Medulla oblongata (tissue), 1 donor: ENCODE results near the gene LYPD1.

Experiments
- DNase-seq: peaks from one replicate; pipeline ENCODE4 v3.0.0-alpha.2; 2015; ENCODE audit errors: extremely low spot score

LYPD1 gene

GRCh38 chr2:132668189-132668823 is 1.7 kb downstream of the LYPD1 start:
- peak; percentile 32 for DNase-seq

- no peak for DNase-seq
Measured at GRCh38 chr2:132667706-132668105, 2.3 kb downstream of the LYPD1 start.

GRCh38 chr2:132665401-132666140 is 4.4 kb downstream of the LYPD1 start:
- DNase-seq = no peak

GRCh38 chr2:132664096-132664495 is 5.9 kb downstream of the LYPD1 start:
- DNase-seq = no peak

GRCh38 chr2:132662732-132663131 is 7.3 kb downstream of the LYPD1 start:
- no peak for DNase-seq

- peak; percentile 46 for DNase-seq
Measured at GRCh38 chr2:132659331-132659730, 10.7 kb downstream of the LYPD1 start.

GRCh38 chr2:132656266-132656975 is 13.6 kb downstream of the LYPD1 start:
- DNase-seq = no peak

- no peak for DNase-seq
Measured at GRCh38 chr2:132654968-132655367, 15.0 kb downstream of the LYPD1 start.

- no peak for DNase-seq
Measured at GRCh38 chr2:132654335-132654734, 15.7 kb downstream of the LYPD1 start.

GRCh38 chr2:132652474-132652873 is 17.5 kb downstream of the LYPD1 start:
- DNase-seq = no peak

GRCh38 chr2:132651115-132652045 is 18.6 kb downstream of the LYPD1 start:
- peak; percentile 82 for DNase-seq

GRCh38 chr2:132646540-132647108 is 23.4 kb downstream of the LYPD1 start:
- DNase-seq = no peak

GRCh38 chr2:132645722-132646539 is 24.1 kb downstream of the LYPD1 start:
- DNase-seq = peak; percentile 42

GRCh38 chr2:132645176-132645575 is 24.8 kb downstream of the LYPD1 start:
- no peak for DNase-seq

GRCh38 chr2:132642415-132642814 is 27.6 kb downstream of the LYPD1 start:
- no peak for DNase-seq

GRCh38 chr2:132641819-132642218 is 28.2 kb downstream of the LYPD1 start:
- DNase-seq = no peak

GRCh38 chr2:132640116-132640515 is 29.9 kb downstream of the LYPD1 start:
- no peak for DNase-seq

GRCh38 chr2:132638313-132639040 is 31.5 kb downstream of the LYPD1 start:
- DNase-seq = no peak

- no peak for DNase-seq
Measured at GRCh38 chr2:132636346-132636745, 33.7 kb downstream of the LYPD1 start.

GRCh38 chr2:132633635-132634034 is 36.4 kb downstream of the LYPD1 start:
- DNase-seq = no peak
